ENCODE results near the gene RAD51B. TPM values are rescaled to one million over a fixed set of nuclear protein-coding genes. Genes with fewer than 3 reads are reported as not detected.

RAD51B gene
- total and polyA plus RNA-seq, 3 donors from 2014 or later = 5.5 to 22.5 (median 19.1) TPM

DNA sequence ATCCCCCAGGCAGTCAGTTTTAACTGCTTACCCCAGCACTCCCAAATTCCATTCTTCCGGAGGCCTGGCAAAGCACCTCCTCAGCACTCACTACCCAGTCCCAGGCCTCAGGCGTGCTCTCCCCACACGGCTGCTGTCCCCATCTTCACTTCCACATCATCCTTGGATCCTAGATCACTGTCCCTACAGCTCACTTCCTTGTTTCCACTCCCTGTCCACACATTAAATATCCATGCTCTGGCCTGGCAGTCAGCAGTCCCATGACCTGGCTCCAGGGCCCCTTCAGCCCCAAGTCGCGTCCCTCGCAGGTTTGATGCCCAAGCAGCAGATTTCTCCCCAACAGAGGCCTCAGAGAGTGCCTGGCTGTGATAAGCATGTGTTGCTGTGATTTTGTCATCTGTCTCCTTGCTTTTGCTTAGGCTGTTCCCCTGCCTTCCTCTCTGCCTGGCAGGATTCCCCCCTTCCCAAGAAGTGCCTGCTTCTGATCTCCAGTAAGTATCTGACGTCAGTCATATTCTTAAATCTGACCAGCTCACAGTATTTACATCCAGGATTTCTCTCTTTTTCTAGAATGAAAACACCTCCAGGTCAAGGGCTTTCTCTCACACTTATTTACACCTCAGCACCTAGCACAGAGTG is 731.6 kb downstream of the RAD51B start:
- Histone ChIP-seq H3K27ac (peak overlapping the region; percentile 83 to 90), H3K36me3 (ENCODE audit: low read depth, missing control alignments) (no peaks in the 10 kb centered on the region), H3K4me1 (peaks cover 72% of the 10 kb centered on the region), H3K27me3 (no peaks in the 10 kb centered on the region), H3K9me3 (no peaks in the 10 kb centered on the region), H3K4me3 (no peak overlapping the region)
- no peak for TF ChIP-seq POLR2A (IDR thresholded peaks at IDR 0.05)
- TF ChIP-seq, protein P1, sequence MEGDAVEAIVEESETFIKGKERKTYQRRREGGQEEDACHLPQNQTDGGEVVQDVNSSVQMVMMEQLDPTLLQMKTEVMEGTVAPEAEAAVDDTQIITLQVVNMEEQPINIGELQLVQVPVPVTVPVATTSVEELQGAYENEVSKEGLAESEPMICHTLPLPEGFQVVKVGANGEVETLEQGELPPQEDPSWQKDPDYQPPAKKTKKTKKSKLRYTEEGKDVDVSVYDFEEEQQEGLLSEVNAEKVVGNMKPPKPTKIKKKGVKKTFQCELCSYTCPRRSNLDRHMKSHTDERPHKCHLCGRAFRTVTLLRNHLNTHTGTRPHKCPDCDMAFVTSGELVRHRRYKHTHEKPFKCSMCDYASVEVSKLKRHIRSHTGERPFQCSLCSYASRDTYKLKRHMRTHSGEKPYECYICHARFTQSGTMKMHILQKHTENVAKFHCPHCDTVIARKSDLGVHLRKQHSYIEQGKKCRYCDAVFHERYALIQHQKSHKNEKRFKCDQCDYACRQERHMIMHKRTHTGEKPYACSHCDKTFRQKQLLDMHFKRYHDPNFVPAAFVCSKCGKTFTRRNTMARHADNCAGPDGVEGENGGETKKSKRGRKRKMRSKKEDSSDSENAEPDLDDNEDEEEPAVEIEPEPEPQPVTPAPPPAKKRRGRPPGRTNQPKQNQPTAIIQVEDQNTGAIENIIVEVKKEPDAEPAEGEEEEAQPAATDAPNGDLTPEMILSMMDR (IDR thresholded peaks at IDR 0.05) = no peak
- DNase-seq = no peak
- 48 to 71% methylated on average over 7 of the region's 7 CpGs for WGBS, 2 donors
- intact Hi-C loops (cut with DNase I; ENCODE audit: low total_unique reads) = no loop called here

DNA sequence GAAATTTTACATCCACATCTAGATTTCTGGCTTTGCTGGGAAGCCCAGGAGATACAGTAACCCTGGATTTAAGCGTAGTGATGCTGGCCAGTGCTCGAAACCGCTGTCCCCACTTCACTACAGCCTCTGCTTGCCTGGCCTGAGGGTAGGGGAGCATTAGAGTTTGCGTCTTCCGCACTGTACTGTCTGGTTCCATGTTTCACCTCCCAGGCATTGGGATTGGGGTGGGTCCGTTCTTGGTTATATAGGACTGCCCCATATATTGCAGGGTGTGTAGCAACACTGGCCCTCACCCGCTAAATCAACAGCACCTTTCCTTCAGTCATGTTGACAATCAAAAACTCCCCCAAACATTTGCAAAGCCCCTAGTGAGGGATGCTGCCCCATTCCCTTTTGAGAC is 732.5 kb downstream of the RAD51B start:
- DNase-seq = no peak
- no peaks in the 10 kb centered on the region for H3K36me3 ChIP-seq (ENCODE audit: low read depth, missing control alignments)
- H3K4me1 ChIP-seq = peaks cover 68% of the 10 kb centered on the region
- H3K27me3 ChIP-seq = no peaks in the 10 kb centered on the region
- no peaks in the 10 kb centered on the region for H3K9me3 ChIP-seq
- no peak for TF ChIP-seq POLR2A (IDR thresholded peaks at IDR 0.05)
- TF ChIP-seq, protein P1 (IDR thresholded peaks at IDR 0.05) = no peak
- intact Hi-C loops (cut with DNase I; ENCODE audit: low total_unique reads) = no loop called here
- peak overlapping the region; percentile 83 to 90 for H3K27ac ChIP-seq
- H3K4me3 ChIP-seq = no peak overlapping the region
- 94 to 96% methylated on average over 7 of the region's 7 CpGs for WGBS, 2 donors

DNA sequence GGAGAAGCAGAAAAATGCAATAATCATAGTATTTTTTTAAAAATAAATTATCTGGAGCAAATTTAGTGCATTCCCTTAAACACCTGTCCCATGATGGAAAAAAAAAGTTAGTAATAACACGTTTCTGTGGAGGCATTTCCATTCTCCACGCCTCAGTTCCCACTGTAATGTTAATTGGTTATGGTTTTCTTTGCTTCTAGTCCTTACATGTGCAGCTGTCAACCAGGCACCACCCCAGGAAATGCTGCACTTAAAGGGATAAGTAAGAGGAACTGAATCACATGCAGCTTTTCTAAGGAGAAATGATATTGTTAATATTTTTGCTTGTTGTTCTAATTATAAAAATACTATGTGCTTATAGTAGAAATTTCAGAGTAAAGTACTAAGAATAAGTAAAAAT is 733.0 kb downstream of the RAD51B start:
- no peaks in the 10 kb centered on the region for H3K27me3 ChIP-seq
- no peaks in the 10 kb centered on the region for H3K9me3 ChIP-seq
- WGBS, 2 donors = 57 to 65% methylated on average over 2 of the region's 2 CpGs
- peaks cover 63% of the 10 kb centered on the region for H3K4me1 ChIP-seq
- TF ChIP-seq POLR2A (IDR thresholded peaks at IDR 0.05) = no peak
- TF ChIP-seq, protein P1 (IDR thresholded peaks at IDR 0.05) = no peak
- peak; percentile 39 for DNase-seq
- H3K4me3 ChIP-seq = no peak overlapping the region
- H3K27ac ChIP-seq = peak overlapping the region; percentile 83 to 90
- H3K36me3 ChIP-seq (ENCODE audit: low read depth, missing control alignments) = no peaks in the 10 kb centered on the region
- intact Hi-C loops (cut with DNase I; ENCODE audit: low total_unique reads) = no loop called here

DNA sequence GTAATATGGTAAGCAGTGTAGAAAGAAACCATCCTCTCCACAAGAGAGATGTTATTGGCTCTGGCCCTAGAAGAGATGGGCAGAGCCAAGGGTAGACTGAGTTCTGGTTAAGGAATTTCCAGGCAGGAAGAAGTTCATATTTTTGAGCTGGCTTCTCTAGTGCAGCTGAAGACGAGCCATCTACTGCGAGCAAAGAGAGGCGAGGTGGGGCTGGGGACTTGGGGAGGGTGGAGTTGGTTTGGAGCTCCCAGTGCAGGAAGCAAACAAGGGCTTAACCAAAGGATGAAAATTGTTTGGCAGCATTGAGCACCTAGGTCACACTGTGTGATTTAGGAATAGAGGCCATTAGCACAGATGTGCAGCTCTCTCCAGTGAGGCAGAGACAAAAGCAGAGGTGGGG is 733.7 kb downstream of the RAD51B start:
- Histone ChIP-seq H3K27ac (peak overlapping the region; percentile 83 to 90), H3K4me3 (no peak overlapping the region), H3K9me3 (no peaks in the 10 kb centered on the region), H3K4me1 (peaks cover 56% of the 10 kb centered on the region), H3K36me3 (ENCODE audit: low read depth, missing control alignments) (no peaks in the 10 kb centered on the region), H3K27me3 (no peaks in the 10 kb centered on the region)
- DNase-seq = no peak
- TF ChIP-seq POLR2A (IDR thresholded peaks at IDR 0.05) = no peak
- TF ChIP-seq, protein P1 (IDR thresholded peaks at IDR 0.05) = no peak
- 46 to 48% methylated on average over 3 of the region's 3 CpGs for WGBS, 2 donors
- intact Hi-C loops (cut with DNase I; ENCODE audit: low total_unique reads) = no loop called here

DNA sequence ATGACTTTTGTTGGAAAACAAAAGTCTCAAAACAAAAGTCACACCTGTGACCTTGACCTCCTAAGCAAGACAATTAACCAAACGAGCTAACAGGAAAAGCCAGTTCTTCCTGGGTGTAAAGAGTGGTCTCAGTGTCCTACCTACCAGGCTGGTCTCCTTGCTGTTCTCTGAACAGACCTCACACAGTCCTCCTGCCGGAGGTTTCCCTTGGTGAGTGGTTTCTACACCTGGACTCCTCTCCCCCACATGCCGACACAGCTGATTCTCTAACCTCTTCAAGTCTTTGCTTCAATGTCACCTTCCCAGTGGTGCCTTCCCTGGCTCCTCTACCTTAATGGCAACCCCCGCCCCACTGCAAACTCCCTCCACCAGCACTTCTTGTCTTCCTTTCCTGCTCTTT is 734.7 kb downstream of the RAD51B start:
- H3K36me3 ChIP-seq (ENCODE audit: low read depth, missing control alignments) = no peaks in the 10 kb centered on the region
- WGBS, 2 donors = 59 to 75% methylated on average over 4 of the region's 4 CpGs
- intact Hi-C loops (cut with DNase I; ENCODE audit: low total_unique reads) = no loop called here
- no peak for DNase-seq
- peak overlapping the region; percentile 83 to 90 for H3K27ac ChIP-seq
- no peak for TF ChIP-seq POLR2A (IDR thresholded peaks at IDR 0.05)
- TF ChIP-seq, protein P1 (IDR thresholded peaks at IDR 0.05) = no peak
- no peak overlapping the region for H3K4me3 ChIP-seq
- no peaks in the 10 kb centered on the region for H3K9me3 ChIP-seq
- H3K27me3 ChIP-seq = no peaks in the 10 kb centered on the region
- H3K4me1 ChIP-seq = peaks cover 47% of the 10 kb centered on the region
